ENCODE results near the gene ERF. TPM values are rescaled to one million over a fixed set of nuclear protein-coding genes. Genes with fewer than 3 reads are reported as not detected.

ERF gene
- total RNA-seq, 1 experiment from 2014 or later, result 96.1 TPM

- Histone ChIP-seq H3K4me1 (ENCODE audit: control insufficient read depth in 1 of 2, insufficient read depth in 2 of 2, low read length in 2 of 2) (peaks cover 0 to 35% of the 10 kb centered on the region in 2 experiments; a peak in 2 of 4 replicates), H3K36me3 (ENCODE audit: control insufficient read depth in 1 of 2, insufficient read depth in 2 of 2, low read length in 2 of 2) (peaks cover 21 to 45% of the 10 kb centered on the region in 2 experiments), H4K20me1 (ENCODE audit: insufficient read depth) (0 out of 2 replicates have a peak, but pooled peaks cover 6% of the 10 kb centered on the region), H3K27ac (ENCODE audit: low read depth, low read length) (peak overlapping the region; percentile 15; the same call in 1 of the 2 replicates), H3K79me2 (ENCODE audit: insufficient read depth, low read length) (peaks cover 54% of the 10 kb centered on the region), H3K9ac (ENCODE audit: low read length) (no peak overlapping the region), H3K4me2 (ENCODE audit: low read length) (no peak overlapping the region), H3K9me2 (ENCODE audit: insufficient read depth) (no peaks in the 10 kb centered on the region), H3K4me3 (replicated peaks in 1 of 2; ENCODE audit: low read depth in 1 of 2, low read length in 2 of 2) (no peak overlapping the region), H2AFZ (ENCODE audit: low read depth, low read length, poor library complexity, severe bottlenecking) (no peak overlapping the region), H3K9me3 (ENCODE audit: control insufficient read depth in 1 of 2, insufficient read depth in 1 of 2, low read depth in 1 of 2, low read length in 2 of 2) (no peaks in the 10 kb centered on the region), H3K27me3 (ENCODE audit: insufficient read depth, low read length) (no peaks in the 10 kb centered on the region)
- BruUV-seq (replicated peaks), result no TSS peak
- DNase-seq (ENCODE audit: low read depth, low spot score) (no peak), ATAC-seq (peak; percentile 28)
- RAD21 ChIA-PET (ENCODE audit: low non-redundant PET in 1 of 2, low total read pairs in 2 of 2, uncharacterized antibody in 2 of 2, unreplicated experiment in 2 of 2), result no interaction called here
- no peak for TF ChIP-seq ATF3 (IDR thresholded peaks at IDR 0.05)
- no peak for TF ChIP-seq EGR1 (IDR thresholded peaks at IDR 0.05; ENCODE audit: low read depth)
- TF ChIP-seq CTCF (IDR thresholded peaks at IDR 0.05 in 2 of 3, conservative IDR thresholded peaks at IDR 0.05 in 1 of 3; ENCODE audit: borderline replicate concordance in 1 of 3, insufficient read depth in 1 of 3, low read depth in 2 of 3, low read length in 2 of 3), result no peak
- TF ChIP-seq SRF (IDR thresholded peaks at IDR 0.05; ENCODE audit: low read depth), result no peak
- no peak for TF ChIP-seq YY1 (IDR thresholded peaks at IDR 0.05; ENCODE audit: extremely low read depth, insufficient replicate concordance, low read depth, low read length)
- TF ChIP-seq JUND (IDR thresholded peaks at IDR 0.05), result no peak
- TF ChIP-seq ZNF274 (IDR thresholded peaks at IDR 0.05; ENCODE audit: low read depth, low read length), result no peak
- TF ChIP-seq EZH2 (IDR thresholded peaks at IDR 0.05), result no peak
- TF ChIP-seq CEBPB (IDR thresholded peaks at IDR 0.05; ENCODE audit: low read depth), result no peak
- no peak for TF ChIP-seq SIN3A (IDR thresholded peaks at IDR 0.05; ENCODE audit: low read depth)
- intact Hi-C loops (cut with micrococcal nuclease), result no loop called here
- CTCF ChIA-PET, result no interaction called here
- POLR2A ChIA-PET, result no interaction called here
These were observed 55.4 kb downstream of the ERF start for GRCh38 chr19:42199440-42200115.
